Ascending aorta (tissue), 2 donors: ENCODE measurements around the gene COQ10A. TPM values are rescaled to one million over a fixed set of nuclear protein-coding genes. Genes with fewer than 3 reads are reported as not detected.

ENCODE experiments used
- DNase-seq, 2 donors: peaks; one replicate each; pipeline ENCODE4 v3.0.0-alpha.2; 2019; ENCODE audit warnings: low spot score in 2 of 2
- H3K27ac ChIP-seq, 2 donors: fragments of 200-600 bp; sonication (generic); one replicate each; pipeline ENCODE4 v1.5.1; 2016 to 2017; ENCODE audit warnings: mild to moderate bottlenecking in 1 of 2
- H3K27me3 ChIP-seq: fragments of 200-600 bp; sonication (generic); one replicate; pipeline ENCODE4 v1.5.1; 2017
- H3K36me3 ChIP-seq, 2 donors: fragments of 200-600 bp; sonication (generic); one replicate each; pipeline ENCODE4 v1.5.1; 2016
- H3K4me1 ChIP-seq, 2 donors: fragments of 200-600 bp; sonication (generic); one replicate each; pipeline ENCODE4 v1.5.1; 2016 to 2017; ENCODE audit warnings: mild to moderate bottlenecking in 1 of 2
- H3K4me3 ChIP-seq, 2 donors: fragments of 200-600 bp; sonication (generic); one replicate each; pipeline ENCODE4 v1.5.1; 2016 to 2017; ENCODE audit warnings: mild to moderate bottlenecking in 1 of 2
- H3K9me3 ChIP-seq, 2 donors: fragments of 200-600 bp; sonication (generic); one replicate each; pipeline ENCODE4 v1.5.1; 2016
- intact Hi-C: fragments of 100-400 bp; cut with DNase I; formaldehyde crosslinking; loops from one replicate; pipeline ENCODE4 v1.15.1; 2023
- total RNA-seq: library from RNA; depleted of rRNA; stranded (reverse); fragments of >200 nt; gene quantifications from one replicate; pipeline ENCODE4 v1.1.0, GENCODE V29; 2016
- TF ChIP-seq, protein P1 (sequence below), 3 experiments: fragments of 200-600 bp in 2 of 3; fragments of 450-650 bp in 1 of 3; sonication (generic) in 2 of 3; IDR thresholded peaks; one replicate each; pipeline ENCODE4 v1.5.1; 2016 to 2019; ENCODE audit warnings: antibody characterized with exemption in 3 of 3, mild to moderate bottlenecking in 1 of 3, moderate library complexity in 1 of 3

COQ10A gene
- total RNA-seq, 1 donor from 2014 or later, result 4.8 TPM

DNA sequence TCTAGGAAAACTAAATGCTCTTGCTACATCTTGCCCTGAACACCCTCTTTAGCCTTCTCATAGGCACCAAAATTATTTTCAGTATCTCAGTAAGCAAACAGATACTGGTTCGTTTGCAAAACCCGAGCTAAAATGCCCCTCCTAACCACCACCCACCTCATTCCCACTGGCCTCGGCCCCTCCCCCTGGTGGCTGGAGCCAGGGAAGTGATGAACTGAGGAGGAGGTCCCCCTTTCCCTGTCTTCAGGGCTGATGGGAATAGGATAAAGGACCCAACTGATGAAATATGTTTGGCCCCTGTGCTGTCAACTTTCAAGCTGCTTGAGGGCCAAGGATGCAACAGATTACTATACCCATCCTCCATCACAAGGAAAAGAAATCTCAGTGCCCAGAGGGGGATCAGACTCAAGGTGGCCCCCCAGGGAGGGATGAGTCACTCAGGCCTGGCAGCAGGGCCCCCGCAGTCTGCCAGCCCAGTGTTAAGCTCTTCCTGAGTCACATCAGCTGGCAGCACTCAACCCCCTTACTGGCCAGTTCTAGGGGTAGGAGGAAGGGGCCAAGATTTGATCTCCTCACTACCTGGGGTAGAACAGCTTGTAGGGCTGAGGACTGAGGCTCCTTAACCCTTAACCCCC, 10.3 kb upstream of the COQ10A start:
- intact Hi-C loops, result no loop called here
- H3K27me3 ChIP-seq, result no peaks in the 10 kb centered on the region
- TF ChIP-seq, protein P1, sequence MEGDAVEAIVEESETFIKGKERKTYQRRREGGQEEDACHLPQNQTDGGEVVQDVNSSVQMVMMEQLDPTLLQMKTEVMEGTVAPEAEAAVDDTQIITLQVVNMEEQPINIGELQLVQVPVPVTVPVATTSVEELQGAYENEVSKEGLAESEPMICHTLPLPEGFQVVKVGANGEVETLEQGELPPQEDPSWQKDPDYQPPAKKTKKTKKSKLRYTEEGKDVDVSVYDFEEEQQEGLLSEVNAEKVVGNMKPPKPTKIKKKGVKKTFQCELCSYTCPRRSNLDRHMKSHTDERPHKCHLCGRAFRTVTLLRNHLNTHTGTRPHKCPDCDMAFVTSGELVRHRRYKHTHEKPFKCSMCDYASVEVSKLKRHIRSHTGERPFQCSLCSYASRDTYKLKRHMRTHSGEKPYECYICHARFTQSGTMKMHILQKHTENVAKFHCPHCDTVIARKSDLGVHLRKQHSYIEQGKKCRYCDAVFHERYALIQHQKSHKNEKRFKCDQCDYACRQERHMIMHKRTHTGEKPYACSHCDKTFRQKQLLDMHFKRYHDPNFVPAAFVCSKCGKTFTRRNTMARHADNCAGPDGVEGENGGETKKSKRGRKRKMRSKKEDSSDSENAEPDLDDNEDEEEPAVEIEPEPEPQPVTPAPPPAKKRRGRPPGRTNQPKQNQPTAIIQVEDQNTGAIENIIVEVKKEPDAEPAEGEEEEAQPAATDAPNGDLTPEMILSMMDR (IDR thresholded peaks at IDR 0.05), result no peak
- DNase-seq, result no peak
- peaks cover 41 to 45% of the 10 kb centered on the region in 2 donors for H3K36me3 ChIP-seq
- peaks cover 3 to 19% of the 10 kb centered on the region in 2 donors for H3K4me1 ChIP-seq
- H3K4me3 ChIP-seq, result peak overlapping the region; percentile 69 to 89
- no peaks in the 10 kb centered on the region for H3K9me3 ChIP-seq
- peak overlapping the region; percentile 6 to 89 for H3K27ac ChIP-seq

GRCh38 chr12:56257071-56257470, 9.7 kb upstream of the COQ10A start:
- H3K36me3 ChIP-seq, result peaks cover 35 to 39% of the 10 kb centered on the region in 2 donors
- no peak for DNase-seq
- H3K4me1 ChIP-seq, result peaks cover 3 to 19% of the 10 kb centered on the region in 2 donors
- H3K27ac ChIP-seq, result peak overlapping the region; percentile 6 to 89
- H3K9me3 ChIP-seq, result no peaks in the 10 kb centered on the region
- H3K4me3 ChIP-seq, result peak overlapping the region; percentile 69 to 89
- intact Hi-C loops, result no loop called here
- no peaks in the 10 kb centered on the region for H3K27me3 ChIP-seq
- TF ChIP-seq, protein P1 (IDR thresholded peaks at IDR 0.05), result no peak

DNA sequence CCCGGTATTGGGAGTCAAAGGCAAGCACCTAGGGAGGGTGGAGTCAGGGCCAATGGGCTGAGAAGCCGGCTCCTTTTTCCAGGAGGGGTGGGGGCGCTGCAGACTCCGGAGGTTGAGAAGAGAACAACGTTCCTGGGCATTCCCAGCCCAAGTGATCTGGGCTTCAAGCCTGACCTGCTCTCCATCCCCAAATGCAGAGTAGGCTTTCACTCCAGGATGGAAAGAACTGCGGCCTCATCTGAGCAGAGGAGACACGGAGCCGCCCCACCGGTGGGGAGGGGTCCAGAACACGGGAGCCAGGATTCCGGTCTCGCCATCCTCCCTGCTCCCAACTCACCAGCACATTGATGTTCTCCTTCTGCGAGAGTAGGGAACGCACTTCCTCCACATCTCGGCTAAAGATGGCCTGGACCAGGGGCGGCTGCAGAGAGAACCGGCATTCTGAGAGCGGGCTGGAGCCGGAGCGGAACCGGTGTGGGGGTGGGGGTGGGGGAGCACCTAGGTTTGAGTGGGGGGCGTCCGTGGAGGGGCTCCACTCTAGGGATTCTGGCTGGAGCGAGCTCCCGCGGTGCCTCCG, 9.2 kb upstream of the COQ10A start:
- no peaks in the 10 kb centered on the region for H3K9me3 ChIP-seq
- intact Hi-C loops, result loop anchor here (1.0 to 2.0 kb wide), 3 partner anchors 10 to 69 kb away; partner anchors contain the start of genes NABP2 and SMARCC2
- H3K4me1 ChIP-seq, result peaks cover 3 to 19% of the 10 kb centered on the region in 2 donors
- no peak for DNase-seq
- no peaks in the 10 kb centered on the region for H3K27me3 ChIP-seq
- peak overlapping the region; percentile 64 to 89 for H3K27ac ChIP-seq
- TF ChIP-seq, protein P1 (IDR thresholded peaks at IDR 0.05), result no peak
- H3K36me3 ChIP-seq, result peaks cover 30 to 34% of the 10 kb centered on the region in 2 donors
- peak overlapping the region; percentile 69 to 89 for H3K4me3 ChIP-seq

- H3K4me3 ChIP-seq, result peak within 1 kb of the TSS; percentile 69 to 89
- intact Hi-C loops, result loop anchor here (1.0 to 2.0 kb wide), 3 partner anchors 9 to 69 kb away; partner anchors contain the start of genes NABP2 and SMARCC2
- H3K27me3 ChIP-seq, result no peaks in the 10 kb centered on the region
- peaks cover 23 to 27% of the 10 kb centered on the region in 2 donors for H3K36me3 ChIP-seq
- H3K9me3 ChIP-seq, result no peaks in the 10 kb centered on the region
- DNase-seq, result peak in 1 of 2 donors; percentile 82
- TF ChIP-seq, protein P1 (IDR thresholded peaks at IDR 0.05), result peak; percentile 24 to 95 (median 33)
- peak within 1 kb of the TSS; percentile 75 to 89 for H3K27ac ChIP-seq
- peaks cover 3 to 19% of the 10 kb centered on the region in 2 donors for H3K4me1 ChIP-seq
Measured at GRCh38 chr12:56258068-56258819, 8.5 kb upstream of the COQ10A start, which contains the start of gene ANKRD52. Gene ANKRD52, minus strand, starts transcription at chr12:56258384. Its CDS starts 115 bp downstream, at chr12:56258269.

GRCh38 chr12:56258820-56259183, 7.9 kb upstream of the COQ10A start:
- Histone ChIP-seq H3K36me3 (peaks cover 18 to 22% of the 10 kb centered on the region in 2 donors), H3K9me3 (no peaks in the 10 kb centered on the region), H3K4me3 (peak overlapping the region; percentile 69 to 89), H3K27ac (peak overlapping the region; percentile 75 to 89), H3K27me3 (no peaks in the 10 kb centered on the region), H3K4me1 (peaks cover 3 to 19% of the 10 kb centered on the region in 2 donors)
- TF ChIP-seq, protein P1 (IDR thresholded peaks at IDR 0.05), result no peak
- intact Hi-C loops, result loop anchor here (1.0 to 2.0 kb wide), 3 partner anchors 8 to 70 kb away; partner anchors contain the start of genes NABP2 and SMARCC2
- DNase-seq, result no peak
